Measurements from ENCODE around the gene CIART. TPM values are rescaled to one million over a fixed set of nuclear protein-coding genes. Genes with fewer than 3 reads are reported as not detected.

CIART gene
- total and polyA plus RNA-seq, 2 experiments from 2014 or later = 1.8 to 7.1 TPM

DNA sequence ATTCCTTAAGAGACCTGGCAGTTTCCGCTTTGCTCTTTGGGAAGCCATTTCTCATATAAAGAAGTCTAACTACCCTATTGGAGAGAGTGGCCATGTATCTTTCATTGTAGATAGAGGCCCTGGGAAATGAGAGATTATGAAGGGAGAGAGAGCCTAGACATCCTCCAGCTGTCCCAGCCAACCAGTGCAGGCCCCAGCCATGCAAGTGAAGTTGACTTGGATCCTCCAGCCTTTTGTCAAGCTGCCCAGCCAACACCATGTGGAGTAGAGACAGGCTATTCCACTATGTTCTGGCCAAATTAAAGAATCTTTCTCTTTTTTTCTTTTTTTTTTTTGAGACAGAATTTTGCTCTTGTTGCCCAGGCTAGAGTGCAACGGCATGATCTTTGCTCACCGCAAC is 39.4 kb upstream of the CIART start:
- Histone ChIP-seq H3K4me1 (ENCODE audit: insufficient read depth) (no peaks in the 10 kb centered on the region), H3K79me2 (no peaks in the 10 kb centered on the region), H3K4me2 (no peak overlapping the region), H3K9me2 (replicated peaks; ENCODE audit: insufficient read depth) (no peaks in the 10 kb centered on the region), H4K20me1 (ENCODE audit: insufficient read depth, poor library complexity, severe bottlenecking) (no peaks in the 10 kb centered on the region), H3K4me3 (no peak overlapping the region), H3K36me3 (replicated peaks; ENCODE audit: insufficient read depth, low read depth) (no peaks in the 10 kb centered on the region), H3K9me3 (ENCODE audit: low read depth) (no peaks in the 10 kb centered on the region), H3K27me3 (no peaks in the 10 kb centered on the region), H3K27ac (no peak overlapping the region), H2AFZ (no peak overlapping the region)
- DNase-seq (ENCODE audit: low spot score) = no peak
- no peak for TF ChIP-seq EZH2 (IDR thresholded peaks at IDR 0.05; ENCODE audit: borderline replicate concordance)
- TF ChIP-seq, protein P1, sequence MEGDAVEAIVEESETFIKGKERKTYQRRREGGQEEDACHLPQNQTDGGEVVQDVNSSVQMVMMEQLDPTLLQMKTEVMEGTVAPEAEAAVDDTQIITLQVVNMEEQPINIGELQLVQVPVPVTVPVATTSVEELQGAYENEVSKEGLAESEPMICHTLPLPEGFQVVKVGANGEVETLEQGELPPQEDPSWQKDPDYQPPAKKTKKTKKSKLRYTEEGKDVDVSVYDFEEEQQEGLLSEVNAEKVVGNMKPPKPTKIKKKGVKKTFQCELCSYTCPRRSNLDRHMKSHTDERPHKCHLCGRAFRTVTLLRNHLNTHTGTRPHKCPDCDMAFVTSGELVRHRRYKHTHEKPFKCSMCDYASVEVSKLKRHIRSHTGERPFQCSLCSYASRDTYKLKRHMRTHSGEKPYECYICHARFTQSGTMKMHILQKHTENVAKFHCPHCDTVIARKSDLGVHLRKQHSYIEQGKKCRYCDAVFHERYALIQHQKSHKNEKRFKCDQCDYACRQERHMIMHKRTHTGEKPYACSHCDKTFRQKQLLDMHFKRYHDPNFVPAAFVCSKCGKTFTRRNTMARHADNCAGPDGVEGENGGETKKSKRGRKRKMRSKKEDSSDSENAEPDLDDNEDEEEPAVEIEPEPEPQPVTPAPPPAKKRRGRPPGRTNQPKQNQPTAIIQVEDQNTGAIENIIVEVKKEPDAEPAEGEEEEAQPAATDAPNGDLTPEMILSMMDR (IDR thresholded peaks at IDR 0.05; ENCODE audit: poor library complexity) = no peak
- WGBS (ENCODE audit: low lambda C conversion rate, missing lambda C conversion rate) = 94% methylated on average over 3 of the region's 3 CpGs

DNA sequence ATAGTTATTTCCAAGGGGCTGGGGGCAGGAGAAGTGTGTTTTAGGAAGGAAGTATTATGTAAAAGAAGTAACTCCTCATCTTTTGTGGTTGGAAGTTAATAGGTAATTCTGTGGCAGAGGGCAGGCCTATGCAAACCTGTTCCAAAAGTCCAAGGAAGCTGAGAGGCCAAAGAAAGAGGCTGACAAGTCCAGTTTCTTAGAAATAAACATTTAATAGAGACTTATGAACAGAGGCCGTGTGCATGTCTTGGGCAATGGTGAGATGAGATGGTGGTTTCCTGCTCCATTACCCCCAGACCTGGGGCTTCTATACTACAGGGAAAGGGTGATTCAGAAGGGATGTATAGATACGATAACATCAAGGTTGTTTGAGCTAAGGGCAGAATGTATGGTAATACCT is 32.4 kb upstream of the CIART start:
- no peaks in the 10 kb centered on the region for H3K27me3 ChIP-seq
- TF ChIP-seq, protein P1 (IDR thresholded peaks at IDR 0.05; ENCODE audit: poor library complexity) = no peak
- TF ChIP-seq EZH2phosphoT487 (IDR thresholded peaks at IDR 0.05; ENCODE audit: low read depth, severe bottlenecking, unreplicated experiment) = no peak
- no peak for TF ChIP-seq EZH2 (IDR thresholded peaks at IDR 0.05; ENCODE audit: borderline replicate concordance)

DNA sequence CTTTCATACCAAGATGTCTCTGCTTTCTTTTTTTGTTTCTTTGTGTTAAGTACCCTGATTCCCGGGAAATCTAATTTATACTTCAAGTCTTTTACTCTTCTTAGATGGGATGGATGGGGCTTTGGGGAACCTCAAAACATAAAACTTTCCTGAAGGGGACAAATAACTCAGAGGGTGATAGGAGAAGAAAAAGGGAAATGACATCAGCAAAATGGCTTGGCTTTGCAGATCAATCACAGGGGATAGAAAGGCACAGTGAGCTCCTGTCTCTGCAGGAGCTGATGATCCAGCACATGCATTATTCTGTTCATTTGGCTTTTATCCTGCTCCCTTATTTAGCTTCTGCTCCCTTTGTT is 26.2 kb upstream of the CIART start:
- no peak for DNase-seq (ENCODE audit: low spot score)
- peaks cover 48% of the 10 kb centered on the region for H3K4me1 ChIP-seq (ENCODE audit: insufficient read depth)
- H3K36me3 ChIP-seq (replicated peaks; ENCODE audit: insufficient read depth, low read depth) = no peaks in the 10 kb centered on the region
- WGBS (ENCODE audit: low lambda C conversion rate, missing lambda C conversion rate) = 4% methylated on average over 1 of the region's 1 CpG
- H3K4me2 ChIP-seq = peak overlapping the region; percentile 76
- no peak overlapping the region for H3K4me3 ChIP-seq
- TF ChIP-seq, protein P1 (IDR thresholded peaks at IDR 0.05; ENCODE audit: poor library complexity) = no peak
- TF ChIP-seq EZH2 (IDR thresholded peaks at IDR 0.05; ENCODE audit: borderline replicate concordance) (no peak), EZH2phosphoT487 (IDR thresholded peaks at IDR 0.05; ENCODE audit: low read depth, severe bottlenecking, unreplicated experiment) (no peak)
- H3K27me3 ChIP-seq = no peaks in the 10 kb centered on the region
- peak overlapping the region; percentile 75 for H2AFZ ChIP-seq
- no peaks in the 10 kb centered on the region for H3K79me2 ChIP-seq
- peak overlapping the region; percentile 51 for H3K27ac ChIP-seq
- H4K20me1 ChIP-seq (ENCODE audit: insufficient read depth, poor library complexity, severe bottlenecking) = no peaks in the 10 kb centered on the region
- H3K9me2 ChIP-seq (replicated peaks; ENCODE audit: insufficient read depth) = no peaks in the 10 kb centered on the region
- no peaks in the 10 kb centered on the region for H3K9me3 ChIP-seq (ENCODE audit: low read depth)

More for the DNA sequence above, 32.4 kb upstream of the CIART start:
- Histone ChIP-seq H4K20me1 (ENCODE audit: insufficient read depth, poor library complexity, severe bottlenecking) (no peaks in the 10 kb centered on the region), H3K27ac (no peak overlapping the region), H3K4me1 (ENCODE audit: insufficient read depth) (no peaks in the 10 kb centered on the region), H2AFZ (no peak overlapping the region), H3K9me3 (ENCODE audit: low read depth) (no peaks in the 10 kb centered on the region), H3K36me3 (replicated peaks; ENCODE audit: insufficient read depth, low read depth) (no peaks in the 10 kb centered on the region), H3K4me2 (no peak overlapping the region), H3K79me2 (no peaks in the 10 kb centered on the region), H3K4me3 (no peak overlapping the region), H3K9me2 (replicated peaks; ENCODE audit: insufficient read depth) (no peaks in the 10 kb centered on the region)
- 82% methylated on average over 2 of the region's 2 CpGs for WGBS (ENCODE audit: low lambda C conversion rate, missing lambda C conversion rate)
- no peak for DNase-seq (ENCODE audit: low spot score)

Measured in hepatocyte (in vitro differentiated cells).